Stimulated activated CD4-positive, alpha-beta T cell treated with anti-CD3 and anti-CD28 coated beads, Interleukin-15, amount 100 ng/mL, for 48 hours (primary cell): Measurements from ENCODE around the gene NOTCH3.

Experiments
- DNase-seq, 2 donors: peaks; one replicate each; pipeline ENCODE4 v3.0.0-alpha.2; 2020; ENCODE audit warnings: low read depth in 2 of 2

NOTCH3 gene

GRCh38 chr19:15236886-15237285 is 36.1 kb upstream of the NOTCH3 start:
- no peak for DNase-seq

DNA sequence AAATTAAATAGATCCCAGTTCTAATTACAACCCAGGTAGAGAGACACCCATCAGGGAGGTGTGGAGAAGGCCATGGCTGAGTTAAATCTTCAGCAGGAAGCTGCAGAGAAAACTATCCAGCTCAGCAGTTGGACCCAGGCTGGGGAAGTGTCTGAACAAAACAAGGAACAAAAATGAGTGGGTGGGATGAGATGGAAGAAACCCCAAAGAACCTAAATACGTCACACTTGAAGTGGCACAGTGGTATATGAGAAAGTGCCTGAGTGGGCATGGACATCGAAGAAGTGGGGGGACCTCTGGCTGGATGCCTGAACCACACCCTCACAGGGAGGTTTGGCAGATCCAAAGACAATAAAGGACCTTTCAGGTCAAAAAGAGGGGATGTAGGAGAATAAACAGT is 35.0 kb upstream of the NOTCH3 start:
- DNase-seq, result no peak

- DNase-seq, result no peak
Measured at GRCh38 chr19:15234431-15235130, 33.8 kb upstream of the NOTCH3 start.

DNA sequence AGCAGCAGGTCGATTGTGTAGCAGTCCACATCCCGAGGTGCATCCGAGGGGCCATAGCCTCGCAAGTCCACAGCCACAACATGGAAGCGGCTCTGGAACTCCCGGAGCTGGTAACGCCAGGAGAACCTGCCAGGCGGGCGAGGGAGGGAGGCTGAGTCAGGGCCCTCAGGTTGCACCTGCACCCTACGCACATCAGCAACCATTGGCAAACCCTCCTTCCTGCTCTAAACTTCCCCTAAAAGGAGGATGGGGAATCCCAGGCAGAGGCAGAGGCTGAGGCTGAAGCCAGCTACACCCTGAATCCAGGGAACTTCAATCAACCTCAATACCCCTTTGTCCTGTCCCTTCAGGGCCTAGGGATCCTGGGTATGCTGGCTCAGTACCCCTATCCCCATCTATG is 30.5 kb upstream of the NOTCH3 start:
- no peak for DNase-seq

- no peak for DNase-seq
Measured at GRCh38 chr19:15227261-15227660, 26.5 kb upstream of the NOTCH3 start.

DNA sequence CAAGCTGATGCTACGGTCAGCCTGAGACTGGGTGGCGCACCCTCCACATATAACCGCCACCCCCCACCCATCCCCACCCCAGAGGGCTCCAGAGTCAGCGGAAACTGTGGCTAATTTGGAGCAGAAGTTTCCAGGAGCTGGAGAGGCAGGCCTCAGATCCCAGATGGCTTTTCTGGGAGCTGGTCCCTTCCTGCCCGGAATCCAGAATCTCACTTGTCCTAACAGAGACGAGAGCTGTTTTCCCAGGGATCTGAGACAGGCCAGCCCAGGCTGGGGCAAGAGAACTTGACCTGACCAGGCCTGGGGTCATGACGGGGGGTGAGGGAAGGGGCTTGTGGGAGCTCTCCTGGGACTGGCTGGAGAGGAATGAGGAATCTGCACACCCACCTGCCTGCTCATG is 25.0 kb upstream of the NOTCH3 start:
- no peak for DNase-seq

- no peak for DNase-seq
Measured at GRCh38 chr19:15223649-15224361, 23.0 kb upstream of the NOTCH3 start.

DNA sequence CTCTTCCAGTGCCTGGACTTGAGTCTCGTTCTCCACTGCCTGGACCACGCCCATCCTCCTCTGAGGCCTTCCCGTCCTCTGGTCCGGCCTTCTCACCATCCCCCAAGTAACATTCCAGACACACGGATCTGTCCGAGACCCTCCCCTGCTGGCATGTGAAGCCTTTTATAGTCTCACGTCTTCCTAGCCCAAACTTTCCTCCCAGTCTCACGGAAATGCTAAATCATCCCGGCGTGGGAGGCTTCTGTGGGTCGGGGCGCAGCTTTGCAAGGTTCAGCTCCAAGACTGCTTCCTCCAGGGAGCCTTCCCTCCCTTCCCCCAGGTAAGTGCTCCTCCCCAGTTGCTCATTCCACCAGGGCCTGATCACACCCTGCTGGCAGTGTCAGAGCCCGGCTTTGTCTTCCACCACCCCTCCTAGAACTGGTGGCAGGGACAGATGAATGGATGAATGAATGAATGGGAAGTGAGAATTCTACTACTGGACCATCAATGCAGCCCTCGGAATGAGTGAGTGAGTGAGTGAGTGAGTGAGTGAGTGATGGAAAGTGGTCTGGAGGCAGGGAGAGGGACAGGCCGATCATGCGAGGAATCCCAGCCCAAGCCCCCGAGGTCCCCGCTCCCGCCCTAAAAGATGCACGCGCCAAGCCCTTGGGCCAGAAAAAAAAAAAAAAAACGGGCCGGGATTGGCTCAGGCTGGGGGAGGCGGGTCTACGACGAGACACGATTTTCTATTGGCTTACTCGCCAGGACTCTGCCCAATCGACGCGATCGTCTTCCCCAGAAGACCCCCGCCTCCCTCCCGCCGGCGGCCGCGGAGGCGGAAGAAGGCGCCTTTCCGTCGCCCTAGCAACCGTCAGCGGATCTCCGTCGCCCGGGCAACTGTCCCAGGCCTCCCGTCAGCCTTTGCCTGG is 22.2 kb upstream of the NOTCH3 start:
- DNase-seq, result peak; percentile 61 to 72

GRCh38 chr19:15220833-15221232 is 20.0 kb upstream of the NOTCH3 start:
- no peak for DNase-seq

- DNase-seq, result no peak
Measured at GRCh38 chr19:15218501-15218900, 17.7 kb upstream of the NOTCH3 start.

DNA sequence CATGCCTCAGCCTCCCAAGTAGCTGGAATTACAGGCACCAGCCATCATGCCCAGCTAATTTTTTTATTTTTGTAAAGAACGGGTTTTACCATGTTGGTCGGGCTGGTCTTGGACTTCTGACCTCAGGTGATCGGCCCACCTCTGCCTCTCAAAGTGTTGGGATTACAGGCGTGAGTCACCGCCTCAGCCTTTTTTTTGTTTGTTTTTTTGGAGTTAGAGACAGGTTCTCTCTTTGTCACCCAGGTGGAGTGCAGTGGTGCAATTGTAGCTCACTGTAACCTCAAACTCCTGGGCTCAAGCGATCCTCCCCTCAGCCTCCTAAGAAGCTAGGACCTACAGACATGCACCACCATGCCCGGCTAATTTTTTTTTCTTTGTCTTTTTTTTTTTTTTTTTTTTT is 15.6 kb upstream of the NOTCH3 start:
- DNase-seq, result no peak

DNA sequence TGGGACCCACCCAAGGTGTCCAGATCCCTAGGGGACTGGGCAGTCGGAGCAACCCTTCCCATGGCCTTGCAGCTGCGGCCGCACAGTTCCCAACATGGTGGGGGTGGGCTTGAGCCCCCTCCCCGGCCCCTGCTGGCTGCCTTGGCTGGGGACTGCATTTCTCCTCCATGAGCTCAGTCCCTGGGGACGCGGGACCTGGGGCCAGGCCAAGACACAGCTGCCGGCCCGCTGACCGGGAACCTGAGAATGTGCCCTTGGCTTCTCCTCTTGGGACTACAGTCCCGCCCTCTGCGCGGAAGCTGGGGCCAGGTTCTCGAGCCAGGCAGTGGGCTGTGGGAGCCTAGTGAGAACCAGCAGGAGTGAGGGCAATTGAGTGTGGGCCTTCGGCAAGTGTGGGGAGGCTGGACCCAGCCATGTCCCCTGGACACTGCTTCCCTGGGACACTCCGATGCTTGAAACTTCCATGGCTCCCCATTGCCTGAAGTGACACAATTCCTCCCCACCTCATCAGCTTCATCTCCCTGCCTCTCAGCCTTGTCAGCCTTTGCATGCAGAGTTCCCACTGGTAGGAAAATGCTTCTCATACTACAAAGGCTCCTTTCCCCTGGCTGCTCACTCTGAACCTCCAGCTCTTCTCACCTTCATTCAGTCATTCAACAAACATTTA is 13.1 kb upstream of the NOTCH3 start:
- DNase-seq, result no peak

- DNase-seq, result no peak
Measured at GRCh38 chr19:15212711-15213110, 11.9 kb upstream of the NOTCH3 start.

DNA sequence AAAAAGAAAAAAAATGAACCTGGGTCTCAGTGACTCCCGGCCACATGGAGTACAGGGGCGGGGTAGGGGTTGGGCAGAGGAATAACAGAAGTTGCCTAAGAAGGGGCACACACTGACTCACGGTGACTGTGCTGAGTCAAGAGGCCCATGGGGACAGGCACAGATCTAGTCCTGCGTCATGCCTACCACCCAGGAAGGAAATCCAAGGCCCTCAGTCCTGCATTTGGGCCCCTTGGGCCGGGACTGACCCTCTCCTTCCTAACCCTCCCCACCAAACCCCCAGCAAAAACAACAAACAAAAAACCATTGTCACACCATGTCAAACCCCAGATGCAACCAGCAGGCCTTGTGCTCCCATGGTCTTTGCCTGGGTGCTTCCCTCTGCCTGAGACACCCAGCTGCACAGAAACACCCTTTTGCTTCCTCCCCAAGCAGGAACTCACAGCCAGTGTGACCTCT is 9.6 kb upstream of the NOTCH3 start:
- no peak for DNase-seq

DNA sequence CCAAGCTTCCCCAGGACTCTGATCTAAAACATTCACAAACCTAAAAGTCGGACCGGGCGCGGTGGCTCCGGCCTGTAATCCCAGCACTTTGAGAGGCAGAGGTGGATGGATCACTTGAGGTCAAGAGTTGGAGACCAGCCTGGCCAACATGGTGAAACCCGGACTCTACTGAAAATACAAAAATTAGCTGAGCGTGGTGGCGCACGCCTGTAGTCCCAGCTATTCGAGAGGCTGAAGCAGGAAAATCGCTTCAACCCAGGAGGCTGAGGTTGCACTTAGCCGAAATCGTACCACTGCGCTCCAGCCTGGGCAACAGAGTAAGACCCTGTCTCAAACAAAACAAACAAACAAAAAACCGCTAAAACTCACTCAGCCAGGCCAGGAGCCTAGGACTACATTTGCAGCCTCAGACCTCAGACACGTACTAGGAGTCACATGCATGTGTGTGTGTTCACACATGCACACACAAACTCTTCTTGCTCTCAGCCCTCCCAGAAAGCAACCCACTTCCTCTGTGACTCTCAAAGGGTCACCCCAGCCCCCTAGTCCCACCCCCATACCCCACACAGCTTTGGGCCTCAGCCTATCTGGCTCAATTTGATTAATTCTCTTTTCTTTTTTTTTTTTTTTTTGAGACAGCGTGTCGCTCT is 704 bp upstream of the NOTCH3 start:
- DNase-seq, result no peak

DNA sequence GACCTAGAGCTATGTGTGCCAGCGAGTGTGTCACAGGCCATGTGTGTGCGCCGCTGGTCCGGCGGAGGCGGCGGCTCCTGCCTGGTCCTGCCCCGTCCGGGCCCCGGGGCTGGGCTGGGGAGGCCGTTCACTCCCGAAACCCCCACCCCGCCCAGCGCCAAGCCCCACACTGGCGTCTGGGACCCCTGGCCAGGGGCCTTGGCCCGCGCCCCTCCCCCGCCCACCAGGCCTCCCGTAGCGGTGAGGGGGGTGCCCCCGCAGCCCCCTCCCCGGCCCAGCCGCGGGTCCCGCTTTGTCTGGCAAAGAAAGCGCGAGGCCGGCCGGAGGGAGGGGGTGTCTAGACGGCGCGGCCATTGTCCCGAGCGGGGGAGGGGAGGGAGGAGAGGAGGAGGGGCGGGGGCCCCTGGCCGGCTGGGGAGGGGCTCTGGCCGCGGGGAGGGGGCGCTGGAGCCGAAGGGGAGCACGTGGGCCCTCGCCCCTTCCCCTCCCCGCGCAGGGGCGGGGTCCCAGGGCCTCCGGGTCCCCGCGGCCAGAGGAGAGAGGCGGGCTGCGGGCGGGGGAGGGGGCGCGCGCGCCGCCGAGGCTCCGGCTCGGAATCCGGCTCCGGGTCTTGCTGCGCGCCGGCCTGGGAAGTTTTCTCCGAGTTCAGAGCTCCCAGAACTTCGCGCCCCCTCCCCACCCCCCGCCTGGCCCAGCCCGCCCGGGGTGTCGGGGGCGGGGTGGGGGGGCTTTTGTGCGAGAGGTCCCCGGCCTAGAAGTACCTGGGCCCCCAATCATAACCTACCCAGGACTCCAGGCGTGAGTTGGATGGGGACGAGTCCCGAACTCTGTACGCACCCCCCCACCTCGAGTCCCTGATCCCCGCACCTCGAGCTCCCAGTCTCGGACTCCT is 888 bp downstream of the NOTCH3 start:
- DNase-seq, result no peak

GRCh38 chr19:15198951-15199660 is 1.7 kb downstream of the NOTCH3 start:
- DNase-seq, result no peak

- no peak for DNase-seq
Measured at GRCh38 chr19:15197942-15198341, 2.9 kb downstream of the NOTCH3 start.

- no peak for DNase-seq
Measured at GRCh38 chr19:15197275-15197941, 3.4 kb downstream of the NOTCH3 start.
